Measurements from ENCODE around the gene AQP1. TPM values are rescaled to one million over a fixed set of nuclear protein-coding genes. Genes with fewer than 3 reads are reported as not detected.
A peak's percentile ranks its signal among the peaks of the same experiment; 100 is the strongest.

AQP1 gene
- total and polyA plus RNA-seq, 2 of the 13 experiments (the other 11 are each of a cell fraction or from before 2014, with no cell fraction given), result not detected

- no peaks in the 10 kb centered on the region for H3K9me3 ChIP-seq (ENCODE audit: low read length)
- H3K9ac ChIP-seq (ENCODE audit: insufficient read depth, low read depth, low read length), result no peak overlapping the region
- H3K4me3 ChIP-seq (replicated peaks in 1 of 3; ENCODE audit: insufficient read depth in 1 of 3, low read depth in 2 of 3, low read length in 3 of 3), result no peak overlapping the region
- ATAC-seq, result peak; percentile 36; the same call in 2 of the 3 replicates
- no peak for FAIRE-seq
- ChIA-PET CTCF (ENCODE audit: low intra/inter-chr PET ratio, low total read pairs) (no interaction called here), POLR2A (no interaction called here)
- no peak overlapping the region for H3K4me2 ChIP-seq (ENCODE audit: low read depth, low read length)
- no peaks in the 10 kb centered on the region for H3K79me2 ChIP-seq (ENCODE audit: insufficient read depth, low read length)
- H4K20me1 ChIP-seq (ENCODE audit: insufficient read depth, low read length), result no peaks in the 10 kb centered on the region
- no peaks in the 10 kb centered on the region for H3K36me3 ChIP-seq (replicated peaks in 1 of 2; ENCODE audit: control insufficient read depth in 1 of 2, insufficient read depth in 2 of 2, low read length in 2 of 2)
- 20% methylated on average over 4 of the region's 11 CpGs for WGBS (ENCODE audit: low lambda C conversion rate)
- no peaks in the 10 kb centered on the region for H3K4me1 ChIP-seq (ENCODE audit: insufficient read depth, low read length)
- BruUV-seq (replicated peaks), result no TSS peak
- H2AFZ ChIP-seq (ENCODE audit: low read length), result no peak overlapping the region
- TF ChIP-seq ZNF224 (CRISPR knock-in tag; IDR thresholded peaks at IDR 0.05) (no peak), TFDP1 (CRISPR knock-in tag; IDR thresholded peaks at IDR 0.05; ENCODE audit: borderline replicate concordance) (no peak), YEATS2 (CRISPR knock-in tag; IDR thresholded peaks at IDR 0.05; ENCODE audit: borderline replicate concordance) (no peak), ZFP1 (CRISPR knock-in tag; IDR thresholded peaks at IDR 0.05) (no peak), ZNF660 (CRISPR knock-in tag; IDR thresholded peaks at IDR 0.05; ENCODE audit: borderline replicate concordance, low read depth) (no peak), ZNF430 (CRISPR knock-in tag; IDR thresholded peaks at IDR 0.05) (no peak), KLF9 (CRISPR knock-in tag; IDR thresholded peaks at IDR 0.05; ENCODE audit: low read depth) (no peak), FUBP1 (CRISPR knock-in tag; IDR thresholded peaks at IDR 0.05; ENCODE audit: borderline replicate concordance) (no peak), HNF1B (CRISPR knock-in tag; IDR thresholded peaks at IDR 0.05) (no peak)
- no peaks in the 10 kb centered on the region; a peak in 1 of 5 replicates for H3K27me3 ChIP-seq (ENCODE audit: control insufficient read depth in 1 of 2, insufficient read depth in 2 of 2, low read length in 2 of 2)
- no peak for DNase-seq (ENCODE audit: low spot score)
- no peak overlapping the region for H3K27ac ChIP-seq (ENCODE audit: extremely low read length, insufficient read depth, low read length)
- intact Hi-C loops (cut with micrococcal nuclease; ENCODE audit: unreplicated experiment) (no loop called here), in situ Hi-C loops (cut with HindIII; ENCODE audit: extremely low pct_ligation_motif_present, low pct_unique_long_range_greater_than_20kb) (no loop called here)
Observed at GRCh38 chr7:30902466-30902865, 9.2 kb upstream of the AQP1 start.
